Activated CD4-positive, alpha-beta T cell treated with anti-CD3 and anti-CD28 coated beads, Interleukin-2, Interleukin-6, amounts not matched to agents 100 ng/mL and 50 ng/mL, durations not matched to agents 16 hours and 8 hours (primary cell): ENCODE results near the gene TUB.

ENCODE experiments used
- DNase-seq: peaks from one replicate; pipeline ENCODE4 v3.0.0-alpha.2; 2020

Gene TUB

DNA sequence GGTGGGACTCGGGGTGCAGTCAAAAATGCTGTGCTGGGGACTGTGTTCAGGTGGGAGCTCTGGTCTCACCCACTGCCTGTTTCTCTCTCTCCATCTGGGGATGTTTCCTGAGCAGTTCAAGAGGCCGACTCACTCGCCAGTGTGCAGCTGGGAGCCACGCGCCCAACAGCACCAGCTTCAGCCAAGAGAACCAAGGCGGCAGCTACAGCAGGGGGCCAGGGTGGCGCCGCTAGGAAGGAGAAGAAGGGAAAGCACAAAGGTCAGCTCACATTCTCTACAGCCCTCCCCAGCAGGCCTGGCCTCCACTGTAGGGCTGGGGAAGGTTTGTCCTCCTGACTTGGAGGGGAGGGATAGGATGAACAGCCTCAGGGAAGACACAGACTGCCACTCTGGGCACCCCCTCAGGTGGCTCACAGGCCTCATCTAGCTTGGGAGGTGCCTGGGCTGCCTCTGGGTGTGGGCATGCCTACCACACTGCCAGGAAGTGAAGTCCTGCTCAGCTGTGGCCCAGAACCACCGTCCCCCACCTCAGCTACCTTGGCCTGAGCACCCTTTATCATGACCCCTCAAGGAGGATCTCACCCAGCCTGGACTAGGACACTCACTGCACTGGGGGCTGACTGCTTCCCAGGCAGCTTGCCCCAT lies 13.0 kb downstream of the TUB start:
- DNase-seq = no peak

DNA sequence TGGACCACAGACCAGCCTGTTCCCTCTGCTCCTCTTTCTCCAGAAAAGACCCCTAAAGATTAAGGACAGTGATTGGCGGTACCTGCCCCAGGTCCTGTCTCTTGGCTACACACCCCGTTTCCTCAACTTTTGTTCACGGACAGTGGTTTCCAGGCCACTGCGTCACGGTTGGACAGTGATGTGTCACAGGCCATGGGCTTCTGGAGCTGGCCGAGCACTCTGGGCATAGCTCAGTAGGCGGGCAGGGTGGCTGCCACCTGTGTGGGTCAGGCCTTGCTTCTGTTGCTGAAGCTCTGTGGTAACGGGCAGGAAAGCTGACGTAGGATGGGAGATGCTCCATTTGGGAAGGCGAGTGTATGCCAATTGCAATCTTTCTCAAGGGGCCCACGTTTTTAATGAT lies 13.6 kb downstream of the TUB start:
- no peak for DNase-seq

DNA sequence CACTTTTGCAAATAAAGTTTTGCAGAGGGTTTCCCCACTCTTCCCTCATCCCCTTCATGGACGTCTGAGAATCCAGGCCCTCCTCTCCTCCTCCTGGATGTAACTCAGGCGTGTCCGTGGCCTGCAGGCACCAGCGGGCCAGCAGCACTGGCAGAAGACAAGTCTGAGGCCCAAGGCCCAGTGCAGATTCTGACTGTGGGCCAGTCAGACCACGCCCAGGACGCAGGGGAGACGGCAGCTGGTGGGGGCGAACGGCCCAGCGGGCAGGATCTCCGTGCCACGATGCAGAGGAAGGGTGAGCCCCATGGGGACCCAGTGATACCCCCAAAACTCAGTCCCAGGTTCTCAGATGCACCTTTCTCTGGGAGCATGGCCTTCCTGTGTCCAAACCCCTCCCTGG lies 14.4 kb downstream of the TUB start:
- DNase-seq = no peak

DNA sequence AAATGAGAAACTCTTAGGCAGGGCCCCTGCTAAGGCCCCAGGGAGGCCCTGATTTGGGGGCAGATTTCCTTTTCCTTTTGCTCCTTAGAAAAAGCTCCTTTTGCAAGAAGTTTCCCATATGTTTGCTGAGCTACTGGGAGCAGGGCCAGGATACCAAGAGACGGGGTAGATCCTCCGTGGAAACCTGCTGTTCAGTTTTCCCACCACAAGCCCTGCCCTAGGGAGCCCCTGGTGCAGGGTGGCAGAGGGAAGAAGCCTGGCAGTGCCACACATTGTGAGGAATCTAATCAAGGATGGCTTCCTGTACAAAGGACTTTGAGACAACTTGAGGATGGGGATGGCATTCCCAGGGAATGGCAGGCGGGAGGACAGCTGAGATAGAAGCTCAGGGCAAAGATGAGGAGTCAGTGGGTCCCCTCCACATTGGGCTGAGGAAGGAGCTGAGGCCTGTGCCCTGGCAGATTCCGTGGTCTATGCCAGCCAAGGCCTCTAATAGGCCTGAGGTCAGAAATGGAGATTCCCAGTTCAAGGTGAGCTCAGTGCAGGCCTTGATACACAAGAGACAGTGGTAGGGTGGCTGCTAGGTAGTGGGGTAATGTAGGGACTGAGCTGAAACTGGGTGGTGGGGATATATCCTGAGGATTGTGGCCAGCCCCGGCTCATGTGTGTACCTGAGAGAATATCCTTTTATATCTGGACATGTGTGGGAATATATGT lies 15.0 kb downstream of the TUB start:
- no peak for DNase-seq

DNA sequence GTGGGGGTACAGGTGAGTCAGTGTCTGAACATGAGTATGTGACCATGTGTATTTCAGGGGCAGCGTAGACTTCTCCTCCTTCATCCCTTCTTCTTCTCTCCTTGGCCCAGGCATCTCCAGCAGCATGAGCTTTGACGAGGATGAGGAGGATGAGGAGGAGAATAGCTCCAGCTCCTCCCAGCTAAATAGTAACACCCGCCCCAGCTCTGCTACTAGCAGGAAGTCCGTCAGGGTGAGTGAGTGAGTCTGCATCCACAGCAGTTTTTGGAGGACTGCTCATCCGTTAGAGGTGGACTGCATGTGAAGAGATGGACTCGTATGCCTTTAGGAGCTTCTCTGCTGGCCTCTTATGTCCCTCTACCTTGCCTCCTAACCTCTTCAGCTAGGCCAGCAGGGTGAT lies 15.6 kb downstream of the TUB start:
- DNase-seq = no peak

DNA sequence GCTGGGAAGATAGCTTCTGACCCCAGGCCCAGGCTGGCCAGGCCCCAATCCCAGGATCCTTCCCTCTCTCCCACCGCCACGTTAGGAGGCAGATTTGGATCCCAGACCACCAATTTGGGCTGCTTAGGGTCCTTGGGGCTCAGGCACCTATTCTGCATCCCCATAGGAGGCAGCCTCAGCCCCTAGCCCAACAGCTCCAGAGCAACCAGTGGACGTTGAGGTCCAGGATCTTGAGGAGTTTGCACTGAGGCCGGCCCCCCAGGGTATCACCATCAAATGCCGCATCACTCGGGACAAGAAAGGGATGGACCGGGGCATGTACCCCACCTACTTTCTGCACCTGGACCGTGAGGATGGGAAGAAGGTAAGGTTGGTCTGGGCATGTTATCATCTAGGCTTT lies 16.1 kb downstream of the TUB start:
- DNase-seq = no peak

DNA sequence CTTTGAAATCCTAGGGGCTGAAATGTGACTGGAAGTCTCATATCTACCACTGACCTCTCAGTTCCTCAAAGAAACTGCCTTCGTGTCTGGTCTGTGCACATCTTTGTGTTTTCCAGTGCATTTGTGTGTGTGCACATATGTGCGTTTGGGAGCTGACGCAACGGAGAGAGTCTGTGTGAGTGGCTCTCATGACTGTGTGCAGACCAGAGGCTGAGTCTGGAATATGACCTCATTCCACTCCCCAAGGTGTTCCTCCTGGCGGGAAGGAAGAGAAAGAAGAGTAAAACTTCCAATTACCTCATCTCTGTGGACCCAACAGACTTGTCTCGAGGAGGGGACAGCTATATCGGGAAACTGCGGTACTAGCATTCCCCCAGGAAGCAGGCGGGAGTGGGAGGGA lies 16.5 kb downstream of the TUB start:
- DNase-seq = no peak

DNA sequence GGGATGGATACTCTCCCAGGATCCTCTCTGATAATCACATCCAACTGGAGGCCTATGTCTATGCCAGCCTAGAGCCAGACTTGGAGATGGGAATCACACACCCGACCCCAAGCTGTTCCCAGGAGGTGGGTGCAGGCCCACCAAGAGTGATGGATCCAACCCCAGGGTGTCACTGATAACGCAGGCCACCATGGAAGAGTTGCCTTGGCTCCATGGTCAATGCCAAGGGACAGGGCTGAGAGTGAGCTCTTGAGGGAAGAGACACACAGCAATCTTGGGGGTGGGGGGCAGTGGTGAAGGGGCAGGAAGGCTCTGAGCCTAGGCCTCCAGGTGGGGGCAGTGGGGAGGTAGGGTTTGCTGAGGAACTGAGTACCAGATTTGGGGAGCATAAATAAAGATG lies 16.9 kb downstream of the TUB start:
- no peak for DNase-seq

DNA sequence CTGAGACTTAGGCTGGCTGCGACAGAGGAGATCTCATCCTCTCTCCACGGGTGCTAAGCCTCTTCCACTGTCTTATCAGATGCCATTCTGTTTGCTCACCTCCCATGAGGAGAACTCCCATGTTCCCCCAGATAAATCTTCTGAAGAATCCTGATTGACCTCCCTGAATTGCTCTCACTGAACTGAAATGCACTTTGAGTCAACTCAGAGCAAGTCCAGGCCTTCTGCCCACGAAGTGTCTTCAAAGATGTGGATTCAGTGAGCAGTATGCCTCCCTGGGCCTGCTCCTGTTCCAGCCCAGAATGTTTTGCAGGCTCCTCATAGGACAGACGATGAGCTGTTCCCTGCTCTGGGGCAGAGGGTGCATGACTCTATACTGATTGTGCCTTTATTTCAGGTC lies 17.4 kb downstream of the TUB start:
- no peak for DNase-seq

DNA sequence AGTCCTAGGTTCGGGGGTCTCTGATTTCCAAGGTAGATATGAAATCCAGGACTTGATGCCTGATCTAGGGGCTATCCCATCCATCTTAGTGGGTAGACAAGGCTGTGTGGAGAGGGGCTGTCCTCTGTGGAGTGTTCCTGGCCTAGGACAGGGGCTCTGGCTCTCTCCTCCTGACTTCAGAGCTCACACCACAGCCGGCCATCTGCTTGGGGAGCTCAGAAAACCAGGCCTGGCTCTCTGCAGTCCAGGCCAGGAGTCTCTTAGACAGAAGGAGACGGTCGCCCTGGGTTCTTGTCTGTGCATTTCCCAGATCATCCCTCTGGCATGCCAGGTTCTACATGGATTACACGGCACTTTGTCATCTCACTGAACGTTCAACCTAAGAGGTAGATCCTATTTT lies 17.9 kb downstream of the TUB start:
- DNase-seq = no peak

DNA sequence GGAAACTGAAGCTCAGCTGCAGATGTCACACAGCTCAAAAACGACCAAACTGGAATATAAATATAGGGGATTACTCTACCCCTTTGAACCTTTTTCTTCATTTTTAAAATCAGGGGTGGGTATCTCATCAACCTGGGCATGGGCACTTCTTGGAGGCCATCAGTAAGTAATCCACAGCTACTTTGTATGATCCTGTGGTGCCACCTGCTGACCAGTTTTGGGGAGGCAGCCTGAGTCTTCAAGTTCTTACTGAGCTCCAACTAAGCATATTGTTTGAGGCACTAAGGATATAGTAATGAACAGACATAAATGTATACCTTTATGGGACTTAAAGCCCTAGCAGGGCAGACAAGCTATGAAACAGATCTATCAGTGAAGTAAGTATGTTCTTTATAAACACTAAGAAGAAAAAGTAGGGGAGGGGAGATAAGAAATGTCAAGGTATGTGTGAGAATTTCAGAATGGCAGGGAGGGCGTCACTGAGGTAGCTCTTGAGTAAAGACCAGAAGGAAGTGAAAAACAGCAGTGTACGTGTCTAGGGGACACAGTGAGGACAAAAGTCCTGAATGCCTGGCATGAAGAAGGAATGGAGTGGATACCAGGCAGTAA lies 18.4 kb downstream of the TUB start:
- peak; percentile 75 for DNase-seq

DNA sequence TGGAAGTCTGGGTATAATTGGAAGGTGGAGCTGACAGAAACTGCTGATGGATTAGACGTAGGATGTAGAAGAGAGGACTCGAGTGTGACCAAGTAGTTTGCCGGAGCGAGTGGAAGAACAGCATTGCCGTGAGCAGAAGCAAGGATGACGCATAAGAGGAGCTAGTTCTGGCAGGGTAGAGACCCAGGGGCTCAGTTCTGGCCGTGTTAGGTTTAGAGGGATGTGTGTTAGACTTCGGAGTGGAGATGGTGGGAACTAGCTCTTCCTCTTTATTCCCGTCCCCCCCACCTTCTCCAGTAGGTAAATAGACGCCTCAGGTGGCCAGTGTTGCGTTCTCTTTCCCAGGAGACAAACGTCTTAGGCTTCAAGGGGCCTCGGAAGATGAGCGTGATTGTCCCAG lies 19.1 kb downstream of the TUB start:
- DNase-seq = no peak

DNA sequence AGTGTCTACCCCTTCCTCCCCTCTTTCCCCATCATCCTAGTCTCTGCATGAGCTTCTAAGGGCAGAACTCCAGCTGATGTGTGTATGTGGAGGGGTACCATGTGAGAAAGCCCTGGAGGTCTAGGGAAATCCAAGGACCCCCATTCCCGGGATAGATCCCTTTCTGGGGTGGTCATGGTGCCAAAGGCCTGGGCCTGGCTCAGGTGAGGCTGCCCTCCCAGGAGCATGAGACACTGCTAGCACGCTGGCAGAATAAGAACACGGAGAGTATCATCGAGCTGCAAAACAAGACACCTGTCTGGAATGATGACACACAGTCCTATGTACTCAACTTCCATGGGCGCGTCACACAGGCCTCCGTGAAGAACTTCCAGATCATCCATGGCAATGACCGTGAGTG lies 19.6 kb downstream of the TUB start:
- DNase-seq = no peak

DNA sequence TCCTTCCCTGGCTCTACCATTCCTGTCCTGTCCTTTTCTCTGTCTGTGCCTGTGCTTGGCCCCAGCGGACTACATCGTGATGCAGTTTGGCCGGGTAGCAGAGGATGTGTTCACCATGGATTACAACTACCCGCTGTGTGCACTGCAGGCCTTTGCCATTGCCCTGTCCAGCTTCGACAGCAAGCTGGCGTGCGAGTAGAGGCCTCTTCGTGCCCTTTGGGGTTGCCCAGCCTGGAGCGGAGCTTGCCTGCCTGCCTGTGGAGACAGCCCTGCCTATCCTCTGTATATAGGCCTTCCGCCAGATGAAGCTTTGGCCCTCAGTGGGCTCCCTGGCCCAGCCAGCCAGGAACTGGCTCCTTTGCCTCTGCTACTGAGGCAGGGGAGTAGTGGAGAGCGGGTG lies 20.4 kb downstream of the TUB start:
- DNase-seq = no peak

DNA sequence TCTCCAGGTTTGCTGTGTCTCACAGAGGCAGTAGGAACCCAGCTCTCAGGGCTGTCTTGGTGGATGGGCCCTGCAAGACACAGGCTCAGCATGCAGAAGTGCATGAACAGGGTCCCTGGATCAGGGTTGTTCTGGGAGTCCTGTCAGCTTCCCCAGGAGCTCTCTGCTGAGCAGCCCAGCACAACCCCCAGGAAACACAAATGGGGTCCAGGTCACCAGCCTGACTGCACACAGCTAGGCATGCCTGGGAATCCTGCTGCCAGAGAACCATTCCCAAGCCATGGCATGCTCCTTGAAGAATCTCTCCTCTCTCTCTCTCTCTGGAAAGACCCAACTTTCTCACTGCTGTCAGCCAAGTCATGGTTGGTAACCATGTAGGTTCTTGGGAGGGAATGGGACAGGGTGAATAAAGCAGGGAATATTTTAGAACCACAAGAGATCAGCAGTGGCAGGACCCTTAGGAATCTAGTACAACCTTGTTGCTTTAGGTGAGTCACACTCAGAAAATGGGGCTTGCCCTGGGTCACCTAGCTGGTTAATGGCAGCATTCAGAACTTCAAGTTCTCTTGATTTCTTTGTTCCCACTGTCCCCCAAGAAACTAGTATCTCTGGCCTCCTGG lies 21.4 kb downstream of the TUB start:
- DNase-seq = no peak

DNA sequence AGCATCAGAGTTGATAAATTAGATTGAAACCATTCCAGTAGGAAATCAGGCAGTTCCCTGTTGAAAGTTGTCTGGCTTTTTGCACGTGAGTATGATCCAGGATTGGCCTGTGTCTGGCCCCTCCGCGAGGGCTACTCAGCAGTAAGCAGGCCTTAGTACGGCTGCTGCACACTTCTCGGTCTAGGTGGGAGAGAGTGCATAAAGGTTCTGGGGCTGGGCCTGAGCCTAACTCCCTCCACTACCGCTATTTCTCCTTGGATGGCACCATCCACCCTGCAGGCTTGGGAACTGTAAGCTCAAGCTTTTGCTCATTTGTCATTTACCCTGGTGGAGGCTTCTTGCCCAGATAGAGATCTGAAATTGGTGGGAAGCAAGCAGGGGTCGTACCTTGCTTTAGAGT lies 22.0 kb downstream of the TUB start:
- no peak for DNase-seq

DNA sequence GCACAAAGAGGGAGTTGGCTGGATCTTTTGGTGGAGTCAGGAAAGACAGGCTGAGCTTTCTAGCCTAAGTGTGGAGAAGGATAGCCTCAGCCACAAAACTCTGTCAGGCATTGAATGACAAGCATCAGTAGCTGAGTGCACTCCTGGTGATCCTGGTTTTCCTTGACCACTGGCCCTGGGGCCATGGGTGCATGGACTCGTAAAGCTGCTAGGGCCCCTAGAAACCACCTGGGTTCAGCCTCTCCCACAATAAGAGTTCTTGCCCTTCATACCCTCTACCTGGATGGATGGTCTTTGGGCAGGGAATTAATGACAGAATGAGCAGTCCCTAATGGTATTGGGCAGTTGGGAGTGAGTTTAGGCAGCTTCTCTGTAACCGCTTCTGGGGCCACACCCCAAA lies 22.9 kb downstream of the TUB start:
- no peak for DNase-seq

DNA sequence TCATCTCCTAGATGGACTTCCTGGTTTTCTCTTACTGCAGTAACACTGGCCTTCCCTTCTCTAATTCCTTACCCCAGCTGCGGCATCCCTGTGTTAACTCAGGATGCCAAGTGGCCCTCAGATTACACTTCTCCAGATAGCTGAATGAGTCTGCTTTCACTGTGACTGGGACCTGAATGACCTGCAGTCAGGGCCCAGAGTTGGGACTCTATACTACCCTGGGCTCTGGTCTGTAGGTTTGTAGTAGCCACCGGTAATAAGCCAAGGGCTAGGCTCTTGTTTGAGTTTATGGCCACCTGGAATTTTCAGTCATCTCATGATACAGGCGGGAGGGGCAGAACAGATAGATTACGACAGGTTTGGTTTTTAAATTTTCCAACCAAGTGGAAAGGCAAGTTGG lies 24.1 kb downstream of the TUB start:
- no peak for DNase-seq

DNA sequence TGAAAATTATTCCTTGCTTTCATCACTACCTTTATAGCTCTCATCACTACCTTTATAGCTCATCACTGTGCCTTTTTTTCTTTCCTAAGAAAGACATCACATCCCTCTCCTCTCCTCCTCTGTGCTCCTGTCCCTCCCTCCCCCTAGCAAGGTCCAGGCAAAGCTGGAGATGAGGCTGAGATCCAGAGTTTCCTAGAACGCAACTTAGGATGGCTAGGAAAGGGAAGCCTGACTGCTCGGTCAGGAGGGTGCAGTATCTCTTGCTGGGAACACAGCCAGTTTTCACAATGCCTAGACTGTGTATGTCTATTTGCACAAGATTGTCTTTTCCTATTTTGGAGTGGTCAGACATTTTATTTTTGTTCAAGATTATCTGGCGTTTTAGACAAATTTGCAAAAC lies 24.7 kb downstream of the TUB start:
- no peak for DNase-seq

DNA sequence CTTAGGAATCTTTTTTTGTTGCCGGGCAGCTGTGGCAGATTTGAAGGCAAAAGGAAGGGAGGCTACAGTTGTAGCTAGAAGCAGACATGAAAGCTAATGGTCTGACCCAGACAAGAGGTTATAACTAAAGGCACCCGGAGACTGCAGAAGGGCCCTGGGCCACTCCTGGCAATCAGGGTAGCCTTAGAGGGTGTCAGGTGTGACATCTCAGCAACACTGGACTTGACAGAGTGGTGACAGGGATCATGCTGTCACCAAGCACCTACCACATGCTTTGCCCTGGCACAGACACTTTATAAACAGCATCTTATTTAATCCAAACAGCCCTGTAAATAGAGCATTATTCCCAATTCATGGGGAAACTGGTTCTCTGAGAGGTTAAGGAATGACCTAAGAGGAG lies 25.7 kb downstream of the TUB start:
- DNase-seq = no peak

DNA sequence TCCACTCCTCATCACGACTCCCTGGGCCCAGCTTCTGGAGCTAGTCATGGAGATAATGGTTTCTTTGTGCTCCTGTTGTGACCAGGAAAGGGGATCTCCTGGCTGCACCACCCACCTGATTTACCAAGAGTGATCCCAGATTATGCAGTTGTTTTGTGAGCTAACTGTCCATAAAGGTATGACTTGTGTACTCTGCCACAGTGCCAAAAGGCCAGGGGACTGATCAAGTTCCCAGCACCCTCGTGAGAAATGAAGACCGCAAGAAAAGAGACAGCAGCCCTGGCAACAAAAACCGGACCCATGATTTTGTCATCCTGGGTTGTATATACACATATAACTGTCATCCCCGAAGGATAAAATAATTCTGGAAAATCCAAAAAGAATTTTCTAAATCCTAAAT lies 26.6 kb downstream of the TUB start:
- DNase-seq = no peak

DNA sequence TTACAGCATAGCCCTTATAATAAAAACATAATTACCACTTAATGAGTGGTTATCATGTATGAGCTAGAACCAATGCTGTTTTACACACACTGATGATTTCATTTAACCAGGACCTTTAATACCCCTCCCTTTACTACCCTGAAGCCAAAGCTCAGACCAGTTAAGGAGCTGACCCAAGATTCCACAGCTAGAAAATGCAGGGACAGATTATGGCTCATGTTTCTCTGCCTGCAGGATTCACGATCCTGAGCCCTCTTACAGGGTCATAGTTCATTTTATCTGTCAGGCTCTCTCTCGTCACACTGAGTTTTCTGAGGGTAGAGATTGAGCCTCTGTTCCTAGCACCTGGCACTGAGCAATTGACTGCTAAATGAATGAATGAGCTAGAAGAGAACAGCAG lies 27.4 kb downstream of the TUB start:
- no peak for DNase-seq

DNA sequence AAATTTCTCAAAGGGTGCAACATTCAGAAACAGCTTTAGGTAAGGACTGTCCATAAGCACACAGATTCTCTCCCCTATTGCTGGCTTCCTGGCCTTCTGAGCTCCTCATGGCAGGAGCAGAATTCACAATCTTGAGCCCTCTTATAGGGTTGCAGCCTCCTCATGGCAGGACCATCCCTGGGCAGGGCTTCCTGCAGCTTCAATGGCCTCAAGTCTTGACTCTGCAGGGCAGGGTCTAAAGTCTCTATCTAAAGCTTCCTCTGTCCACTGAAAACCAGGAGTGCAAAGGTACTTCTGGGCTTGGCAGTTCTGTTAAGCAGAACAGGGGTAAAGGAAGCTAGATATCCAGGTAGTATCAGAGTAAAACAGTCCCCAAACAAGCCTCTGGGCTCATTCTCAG lies 28.7 kb downstream of the TUB start:
- DNase-seq = no peak

DNA sequence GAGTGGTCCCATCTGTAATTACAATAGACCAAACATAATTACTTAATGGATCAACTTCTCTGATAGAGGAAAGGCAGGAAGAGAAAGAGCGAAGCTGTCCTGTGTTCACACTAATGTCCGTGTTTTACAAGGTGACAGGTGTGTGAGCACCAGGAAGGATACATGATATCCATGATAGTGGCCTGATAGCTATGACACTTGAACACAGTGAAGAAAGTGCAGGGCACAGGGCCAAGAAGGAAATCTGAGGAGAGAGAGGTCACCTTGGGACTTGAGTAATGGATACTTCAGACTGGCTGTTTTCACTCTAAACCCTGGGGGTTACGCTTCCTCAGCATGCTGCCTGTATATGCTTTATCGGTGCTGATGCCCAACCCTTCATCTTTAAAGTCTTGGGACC lies 29.4 kb downstream of the TUB start:
- no peak for DNase-seq
